KMS-11 (cell line): ENCODE results near the gene FRMD4A.

Experiments used
- H2AFZ ChIP-seq: fragments of 200-600 bp; sonication (generic); 2 replicates; pipeline ENCODE4 v1.6.1; 2016; ENCODE audit warnings: antibody characterized with exemption, mixed run types, low read depth
- H3K27ac ChIP-seq: fragments of 200-600 bp; sonication (generic); 2 replicates; pipeline ENCODE4 v1.6.1; 2016; ENCODE audit warnings: mild to moderate bottlenecking, mixed run types
- H3K27me3 ChIP-seq: fragments of 200-600 bp; sonication (generic); 2 replicates; pipeline ENCODE4 v1.6.1; 2017; ENCODE audit warnings: mild to moderate bottlenecking, low read depth, mixed run types, moderate library complexity; ENCODE audit not compliant: insufficient read depth
- H3K36me3 ChIP-seq: fragments of 200-600 bp; sonication (generic); 2 replicates; pipeline ENCODE4 v1.6.1; 2017; ENCODE audit warnings: mild to moderate bottlenecking, mixed run types; ENCODE audit not compliant: insufficient read depth
- H3K4me1 ChIP-seq: fragments of 200-600 bp; sonication (generic); 2 replicates; pipeline ENCODE4 v1.6.1; 2016; ENCODE audit warnings: mild to moderate bottlenecking, low read depth, mixed run types; ENCODE audit not compliant: poor library complexity, severe bottlenecking
- H3K4me2 ChIP-seq: fragments of 200-600 bp; sonication (generic); 2 replicates; pipeline ENCODE4 v1.7.0; 2016; ENCODE audit warnings: mild to moderate bottlenecking, mixed run types
- H3K4me3 ChIP-seq: fragments of 200-600 bp; sonication (generic); IDR thresholded peaks from 2 replicates; pipeline ENCODE4 v1.6.1; 2017; ENCODE audit warnings: low read depth, low read length, mixed read lengths; ENCODE audit not compliant: insufficient read depth
- H3K79me2 ChIP-seq: fragments of 200-600 bp; sonication (generic); 2 replicates; pipeline ENCODE4 v1.6.1; 2016; ENCODE audit warnings: low read depth, mixed run types; ENCODE audit not compliant: insufficient read depth
- H3K9ac ChIP-seq: fragments of 200-600 bp; sonication (generic); 2 replicates; pipeline ENCODE4 v1.6.1; 2016; ENCODE audit warnings: mild to moderate bottlenecking, mixed run types
- H4K20me1 ChIP-seq: fragments of 200-600 bp; sonication (generic); 2 replicates; pipeline ENCODE4 v1.6.1; 2016; ENCODE audit warnings: mild to moderate bottlenecking, mixed run types; ENCODE audit not compliant: insufficient read depth
- TF ChIP-seq, protein P1 (sequence below): fragments of 200-600 bp; sonication (generic); conservative IDR thresholded peaks from 2 replicates; pipeline ENCODE4 v1.6.1; 2017; ENCODE audit warnings: low read depth, mild to moderate bottlenecking, antibody characterized with exemption, low read length, moderate library complexity, mixed read lengths

The FRMD4A gene

GRCh38 chr10:14296065-14296709 lies 34.5 kb downstream of the FRMD4A start:
- no peak overlapping the region for H2AFZ ChIP-seq
- TF ChIP-seq, protein P1, sequence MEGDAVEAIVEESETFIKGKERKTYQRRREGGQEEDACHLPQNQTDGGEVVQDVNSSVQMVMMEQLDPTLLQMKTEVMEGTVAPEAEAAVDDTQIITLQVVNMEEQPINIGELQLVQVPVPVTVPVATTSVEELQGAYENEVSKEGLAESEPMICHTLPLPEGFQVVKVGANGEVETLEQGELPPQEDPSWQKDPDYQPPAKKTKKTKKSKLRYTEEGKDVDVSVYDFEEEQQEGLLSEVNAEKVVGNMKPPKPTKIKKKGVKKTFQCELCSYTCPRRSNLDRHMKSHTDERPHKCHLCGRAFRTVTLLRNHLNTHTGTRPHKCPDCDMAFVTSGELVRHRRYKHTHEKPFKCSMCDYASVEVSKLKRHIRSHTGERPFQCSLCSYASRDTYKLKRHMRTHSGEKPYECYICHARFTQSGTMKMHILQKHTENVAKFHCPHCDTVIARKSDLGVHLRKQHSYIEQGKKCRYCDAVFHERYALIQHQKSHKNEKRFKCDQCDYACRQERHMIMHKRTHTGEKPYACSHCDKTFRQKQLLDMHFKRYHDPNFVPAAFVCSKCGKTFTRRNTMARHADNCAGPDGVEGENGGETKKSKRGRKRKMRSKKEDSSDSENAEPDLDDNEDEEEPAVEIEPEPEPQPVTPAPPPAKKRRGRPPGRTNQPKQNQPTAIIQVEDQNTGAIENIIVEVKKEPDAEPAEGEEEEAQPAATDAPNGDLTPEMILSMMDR = no peak
- no peak overlapping the region for H3K4me2 ChIP-seq
- no peaks in the 10 kb centered on the region for H3K4me1 ChIP-seq
- no peaks in the 10 kb centered on the region for H4K20me1 ChIP-seq
- H3K27ac ChIP-seq = no peak overlapping the region
- no peak overlapping the region for H3K4me3 ChIP-seq
- H3K79me2 ChIP-seq = no peaks in the 10 kb centered on the region
- no peaks in the 10 kb centered on the region for H3K27me3 ChIP-seq
- no peaks in the 10 kb centered on the region for H3K36me3 ChIP-seq
- H3K9ac ChIP-seq = no peak overlapping the region

DNA sequence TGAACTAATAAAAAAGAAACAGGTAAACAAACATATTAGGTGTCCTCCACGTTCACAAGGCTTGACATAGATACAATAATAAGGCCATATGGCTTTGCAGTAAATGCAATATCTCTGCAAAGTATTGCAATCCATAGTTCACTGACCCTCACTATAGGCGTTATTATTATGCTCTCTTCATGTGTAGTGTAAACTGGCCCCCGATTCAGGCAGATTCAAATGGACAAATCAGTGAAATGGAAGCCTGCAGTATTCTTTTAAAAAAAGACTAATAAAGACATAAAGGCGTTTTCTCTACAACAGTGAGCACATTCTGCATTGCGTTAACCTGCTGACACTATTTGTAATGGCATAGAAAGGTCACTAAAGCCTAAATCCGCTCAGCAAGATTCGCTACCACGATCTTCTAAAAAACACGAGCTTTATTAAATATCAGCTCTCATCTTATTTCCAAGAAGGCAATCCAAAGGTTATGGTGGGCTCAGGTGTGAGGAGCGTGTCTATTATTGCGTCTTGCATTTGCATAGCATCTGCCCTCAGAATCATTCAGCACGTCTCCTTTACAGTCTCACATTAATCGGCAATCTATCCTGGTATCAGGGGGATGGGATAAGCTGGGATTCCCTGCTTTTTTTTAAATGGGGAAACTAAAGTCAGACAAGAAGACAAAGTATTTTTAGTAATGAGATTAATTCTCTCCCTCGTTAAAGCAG lies 36.2 kb downstream of the FRMD4A start:
- TF ChIP-seq, protein P1 = no peak
- Histone ChIP-seq H3K4me2 (no peak overlapping the region), H3K4me3 (no peak overlapping the region), H3K27ac (no peak overlapping the region), H2AFZ (no peak overlapping the region), H4K20me1 (no peaks in the 10 kb centered on the region), H3K79me2 (no peaks in the 10 kb centered on the region), H3K36me3 (no peaks in the 10 kb centered on the region), H3K9ac (no peak overlapping the region), H3K27me3 (no peaks in the 10 kb centered on the region), H3K4me1 (no peaks in the 10 kb centered on the region)

DNA sequence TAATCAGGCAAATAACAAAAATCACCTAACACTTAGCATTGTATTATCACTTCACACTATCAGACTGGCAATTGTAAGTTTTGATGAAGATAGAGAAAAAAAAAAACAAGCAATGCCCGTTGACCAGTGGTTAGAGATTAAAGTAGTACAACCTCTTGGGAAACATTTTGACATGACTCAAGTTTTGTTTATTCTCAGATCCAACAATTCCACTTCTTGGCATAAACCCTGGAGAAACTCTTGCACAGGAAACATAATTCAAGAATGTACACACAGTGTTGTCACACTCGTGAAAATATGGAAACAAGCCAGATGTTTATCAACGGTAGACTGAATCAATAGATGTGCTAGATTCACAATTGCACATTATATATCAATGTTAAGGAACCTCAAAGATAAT lies 37.2 kb downstream of the FRMD4A start:
- no peak overlapping the region for H3K4me2 ChIP-seq
- no peaks in the 10 kb centered on the region for H3K4me1 ChIP-seq
- H2AFZ ChIP-seq = no peak overlapping the region
- H3K9ac ChIP-seq = no peak overlapping the region
- TF ChIP-seq, protein P1 = no peak
- no peak overlapping the region for H3K27ac ChIP-seq
- H3K79me2 ChIP-seq = no peaks in the 10 kb centered on the region
- H3K4me3 ChIP-seq = no peak overlapping the region
- H3K36me3 ChIP-seq = no peaks in the 10 kb centered on the region
- no peaks in the 10 kb centered on the region for H3K27me3 ChIP-seq
- no peaks in the 10 kb centered on the region for H4K20me1 ChIP-seq

GRCh38 chr10:14291296-14291695 lies 39.4 kb downstream of the FRMD4A start:
- Histone ChIP-seq H3K4me2 (no peak overlapping the region), H3K79me2 (no peaks in the 10 kb centered on the region), H3K9ac (no peak overlapping the region), H4K20me1 (no peaks in the 10 kb centered on the region), H3K4me3 (no peak overlapping the region), H3K27me3 (no peaks in the 10 kb centered on the region), H2AFZ (no peak overlapping the region), H3K4me1 (no peaks in the 10 kb centered on the region), H3K27ac (no peak overlapping the region), H3K36me3 (no peaks in the 10 kb centered on the region)
- TF ChIP-seq, protein P1 = no peak
